Stimulated activated CD4-positive, alpha-beta T cell treated with anti-CD3 and anti-CD28 coated beads, Interleukin-2, amount 100 ng/mL, for 4 hours (primary cell): ENCODE results near the gene ARPP21.

Experiments
- DNase-seq: peaks from one replicate; pipeline ENCODE4 v3.0.0-alpha.2; 2020; ENCODE audit warnings: low read depth

The ARPP21 gene

DNA sequence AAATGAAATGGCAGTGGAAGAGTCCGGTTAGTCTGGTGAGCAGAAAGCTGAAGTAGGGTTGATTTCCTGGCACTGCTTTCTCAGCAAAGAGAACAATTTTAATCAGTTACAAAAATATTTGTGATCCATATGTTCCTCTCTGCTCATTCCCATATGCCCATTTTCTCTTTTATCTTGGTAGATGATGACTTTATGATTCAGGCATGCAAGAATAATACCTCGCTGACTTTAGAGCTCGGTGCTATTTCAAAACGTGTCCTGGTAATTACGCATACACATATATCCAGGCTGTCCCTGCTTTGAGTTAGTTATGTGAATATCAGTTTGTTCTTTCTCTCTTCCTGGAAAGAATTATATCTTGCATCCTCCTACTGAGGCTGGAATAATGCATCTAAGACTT is 38.5 kb downstream of the ARPP21 start:
- DNase-seq, result no peak

DNA sequence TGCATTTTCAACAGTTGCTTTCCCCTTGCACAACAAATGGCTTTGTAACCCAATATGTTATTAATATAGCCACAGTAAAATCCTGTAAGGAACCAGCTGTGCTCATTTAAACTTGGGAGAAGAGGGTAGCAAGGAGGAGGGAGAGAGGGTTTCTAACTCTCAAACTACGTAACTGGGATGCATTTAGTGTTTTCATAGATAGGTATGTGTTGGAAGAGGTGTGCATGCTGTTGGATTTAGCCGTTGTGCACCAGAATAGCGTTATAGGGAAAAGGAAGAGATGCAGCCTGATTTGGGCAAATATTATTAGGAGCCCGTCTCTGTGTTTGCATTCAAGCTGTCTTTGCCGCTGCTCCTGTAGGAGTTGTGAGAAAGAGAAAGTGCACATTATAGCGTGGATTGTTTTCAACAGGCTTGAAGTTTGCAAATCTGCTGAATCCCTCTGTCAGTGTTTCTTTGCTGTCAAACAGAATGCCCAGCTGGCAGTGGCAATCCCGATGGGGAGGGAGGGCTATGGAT is 39.4 kb downstream of the ARPP21 start:
- DNase-seq, result no peak

DNA sequence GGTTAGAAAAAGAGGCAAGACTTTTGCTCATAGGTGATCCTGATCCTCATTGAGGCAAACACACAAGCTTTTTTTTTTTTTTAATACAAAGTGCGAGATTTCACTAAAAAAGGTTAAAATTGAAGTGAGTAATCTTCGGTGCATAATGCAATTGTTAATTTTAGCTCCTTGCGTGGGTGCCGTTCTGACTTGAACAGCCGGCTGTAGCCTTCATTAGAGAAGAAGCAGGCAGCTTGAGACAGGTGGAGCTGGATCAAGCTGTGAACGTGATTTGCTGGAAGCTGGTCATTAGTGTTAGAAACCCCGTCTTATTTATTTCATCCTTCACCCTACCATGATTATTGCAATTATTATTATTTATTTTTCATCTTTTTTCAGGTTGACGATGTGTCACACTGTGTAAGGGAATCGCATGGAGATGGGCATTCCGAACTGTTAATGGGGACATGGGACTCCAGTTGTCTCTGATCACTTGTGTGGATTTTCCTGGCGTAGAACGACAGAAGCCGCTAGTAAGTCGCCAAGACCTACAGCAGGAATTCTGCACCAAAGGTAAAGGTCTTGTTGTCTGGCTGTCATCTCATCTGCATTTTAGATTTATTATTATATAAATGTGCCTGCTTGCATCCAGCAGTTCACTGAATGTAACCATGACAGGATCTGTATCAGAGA is 40.2 kb downstream of the ARPP21 start:
- DNase-seq, result no peak

DNA sequence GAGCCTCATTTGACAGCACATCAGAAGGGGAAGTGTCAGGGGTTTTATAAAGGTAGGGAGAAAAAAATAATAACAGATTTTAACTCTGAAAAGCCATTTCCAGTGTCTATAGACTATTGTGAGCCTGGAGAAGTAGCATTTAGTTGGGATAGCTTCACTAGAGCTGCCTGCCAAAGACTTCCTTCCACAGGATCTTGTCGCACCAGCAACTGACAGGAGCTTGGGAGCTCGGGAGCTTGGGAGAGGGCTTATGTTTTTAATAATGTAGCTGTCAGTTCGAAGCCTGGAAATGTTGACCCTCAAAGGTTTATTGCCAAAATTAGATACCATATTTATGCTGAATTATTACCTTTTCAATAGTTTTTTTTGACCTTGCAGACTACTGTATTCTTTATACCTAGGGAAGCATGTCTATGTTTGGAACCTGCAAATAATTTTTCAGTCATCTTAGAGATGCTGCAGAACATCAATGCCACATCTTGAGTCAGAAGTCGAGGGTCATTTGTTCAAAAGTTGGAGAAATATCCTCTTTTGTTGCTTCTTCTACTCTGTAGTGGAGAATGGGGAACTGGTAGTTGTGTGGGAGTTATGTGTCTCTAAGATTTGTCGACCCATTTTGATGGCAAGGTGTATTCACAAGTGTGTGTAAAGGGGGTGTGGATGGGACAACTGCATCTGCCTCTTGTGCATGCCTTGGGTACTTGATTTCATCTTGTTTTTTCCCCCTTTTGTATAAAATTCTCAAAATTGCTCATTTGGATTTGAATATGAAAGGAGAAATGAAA is 41.7 kb downstream of the ARPP21 start:
- no peak for DNase-seq

DNA sequence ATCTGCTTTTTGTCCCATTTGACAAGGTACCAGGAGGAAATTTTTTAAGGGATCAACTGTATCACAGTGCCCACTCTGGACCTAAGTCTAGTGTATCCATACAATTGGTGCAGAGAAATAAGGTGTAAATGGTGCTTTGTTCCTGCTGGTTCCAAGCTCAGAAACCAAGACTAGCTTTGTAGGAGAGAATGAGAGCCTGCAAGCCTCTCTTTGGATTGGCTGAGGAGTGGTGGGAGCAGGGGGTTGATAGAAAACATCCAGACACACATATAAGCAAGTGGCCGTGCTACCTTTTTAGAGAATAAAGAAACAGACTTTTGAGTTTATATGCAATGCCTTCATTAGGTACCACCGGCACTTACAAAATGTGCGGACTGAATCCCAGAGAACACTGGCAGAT is 45.8 kb downstream of the ARPP21 start:
- no peak for DNase-seq

DNA sequence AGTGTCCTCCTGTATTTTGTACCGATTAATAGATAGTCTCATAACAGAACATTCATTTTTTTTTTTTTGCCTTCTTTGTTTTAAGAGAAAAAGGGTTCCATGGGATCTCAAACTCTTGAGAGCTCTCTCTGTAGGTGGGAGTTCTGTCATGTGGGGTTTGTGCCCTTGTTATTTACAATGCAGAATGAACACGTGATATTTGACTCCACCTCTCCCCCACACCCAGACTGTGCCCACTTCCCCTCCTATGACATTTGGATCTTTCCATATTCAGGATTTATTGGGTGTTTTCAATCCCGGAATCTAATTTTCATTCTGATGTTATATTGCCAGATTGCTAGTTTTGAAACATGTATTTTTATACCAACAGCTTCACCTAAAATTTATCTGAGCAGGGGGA is 49.5 kb downstream of the ARPP21 start:
- DNase-seq, result no peak

DNA sequence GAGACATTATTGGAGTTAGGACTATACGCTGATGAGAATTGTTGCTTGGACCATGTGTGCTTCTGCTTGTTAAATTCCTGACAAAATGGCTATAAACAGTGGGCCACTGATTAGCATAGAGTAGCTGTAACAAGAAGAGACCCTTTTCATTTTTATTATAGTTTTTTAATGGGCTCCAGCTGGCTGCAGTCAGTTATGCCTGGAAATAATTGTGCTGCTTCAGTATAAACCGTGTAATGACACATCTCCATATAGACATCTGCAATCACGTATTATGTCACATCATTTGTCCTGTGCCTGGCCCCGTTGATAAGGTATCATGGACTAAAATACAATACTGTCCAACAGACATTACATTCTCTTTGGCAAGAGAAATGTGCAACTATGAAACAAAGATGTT is 50.9 kb downstream of the ARPP21 start:
- DNase-seq, result no peak

DNA sequence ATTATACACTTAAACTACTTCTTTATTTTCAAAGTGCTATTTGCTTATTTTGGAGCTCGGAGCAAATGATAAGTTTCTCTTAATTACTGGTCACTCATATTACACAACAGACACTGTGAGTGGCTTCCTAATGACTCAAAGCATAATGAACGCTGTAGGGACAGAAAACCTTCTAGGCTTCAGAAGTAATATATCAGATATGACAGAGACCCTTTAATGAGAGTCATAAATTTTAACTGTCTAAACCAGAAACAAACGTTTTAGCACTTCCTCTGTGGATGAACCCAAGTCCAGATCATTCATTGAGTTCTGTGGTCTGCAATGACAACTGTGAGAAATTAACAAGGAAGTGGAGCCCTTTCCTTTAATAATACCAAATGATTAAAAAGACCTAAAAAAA is 66.6 kb downstream of the ARPP21 start:
- no peak for DNase-seq

DNA sequence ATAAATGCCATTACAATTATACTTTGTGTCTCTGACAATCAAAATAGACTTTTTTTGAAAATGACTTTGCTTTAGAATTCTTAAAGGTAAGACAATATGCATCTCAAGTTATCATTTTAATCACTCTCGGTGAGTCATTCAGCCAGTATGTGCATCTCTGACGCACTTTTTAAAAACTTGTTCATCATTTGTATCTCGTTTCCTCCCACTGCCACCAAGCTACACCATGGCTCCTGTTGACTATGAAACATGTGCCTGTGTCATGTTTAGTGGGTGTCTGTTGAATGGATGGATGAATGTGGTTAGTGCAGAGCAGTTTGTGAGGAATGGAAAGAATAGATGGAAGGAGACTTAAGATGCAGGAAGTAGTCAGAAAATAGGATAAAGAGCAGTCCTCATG is 68.6 kb downstream of the ARPP21 start:
- DNase-seq, result no peak

DNA sequence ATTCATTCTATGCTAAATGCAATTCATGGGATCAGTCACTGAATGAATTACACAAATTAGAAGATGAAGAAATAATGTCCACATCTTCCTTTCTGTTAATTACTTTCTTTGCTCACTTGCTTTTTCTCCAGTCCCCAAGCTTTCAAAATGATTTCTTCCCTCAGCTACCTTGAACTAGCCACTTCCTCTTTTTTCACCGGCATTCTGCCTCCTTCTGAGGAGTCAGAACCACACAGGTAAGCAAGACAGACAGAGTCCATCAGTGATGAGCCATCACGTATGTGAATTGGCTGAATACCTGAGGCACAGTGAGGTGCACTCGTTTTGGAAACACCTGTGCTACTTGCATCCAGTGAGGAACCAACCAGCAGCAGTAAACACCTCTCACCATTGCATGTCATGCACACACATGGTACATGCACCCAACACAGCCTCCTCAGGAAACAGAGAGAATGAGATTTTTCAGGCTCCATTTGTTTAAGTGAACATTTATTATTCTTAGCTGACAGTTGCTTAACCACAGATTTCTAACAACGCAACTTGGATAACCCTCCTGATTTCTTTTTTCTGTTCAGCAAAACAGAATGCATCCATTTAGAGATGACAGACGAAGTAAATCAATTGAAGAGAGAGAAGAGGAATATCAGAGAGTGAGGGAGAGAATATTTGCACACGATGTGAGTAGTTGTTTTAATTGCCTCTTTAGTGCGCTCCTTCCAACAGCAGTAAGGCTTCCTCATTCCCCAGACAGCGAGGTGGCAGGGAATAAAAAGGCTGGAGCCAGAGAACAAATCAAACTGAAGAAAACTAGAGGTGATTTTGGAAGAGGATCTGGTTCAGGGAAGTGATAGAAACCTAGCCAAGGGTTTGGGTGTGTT is 69.3 kb downstream of the ARPP21 start:
- no peak for DNase-seq

DNA sequence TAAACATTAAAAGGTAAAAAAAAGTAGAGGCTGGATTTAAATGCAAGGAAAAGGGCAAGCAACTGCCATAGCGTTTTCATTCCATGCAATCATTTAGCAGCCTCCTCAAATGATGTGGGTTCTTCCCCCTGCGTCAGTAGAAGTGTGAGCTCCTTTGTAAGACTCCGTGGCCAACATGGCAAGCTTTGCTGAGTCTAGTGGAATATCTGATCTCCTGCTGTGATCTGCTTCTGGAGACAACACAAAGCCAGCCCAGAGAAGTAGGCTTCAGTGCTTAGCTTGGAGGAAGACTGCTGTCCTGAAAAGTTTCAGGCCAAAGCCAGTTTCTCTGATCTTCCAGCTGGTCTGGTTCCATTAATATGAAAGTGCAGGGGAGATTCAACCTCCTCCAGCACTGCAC is 70.4 kb downstream of the ARPP21 start:
- no peak for DNase-seq

DNA sequence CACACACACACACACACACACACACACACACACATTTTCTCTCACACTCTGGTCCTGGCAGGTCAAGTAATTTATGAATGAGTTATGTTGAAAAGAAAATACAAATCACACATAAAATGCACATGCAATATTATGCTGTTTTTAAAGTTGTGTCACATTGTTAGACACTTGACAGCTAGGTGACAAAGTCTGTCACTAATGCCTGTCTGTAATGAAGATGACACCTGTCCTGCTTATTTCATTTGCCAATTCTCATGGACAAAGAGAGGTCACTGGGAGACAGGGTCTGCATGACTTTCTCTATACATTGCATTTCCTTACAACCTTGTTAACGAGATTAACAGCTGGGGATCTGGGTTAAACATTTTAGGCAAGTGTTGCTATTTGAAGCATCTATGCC is 71.2 kb downstream of the ARPP21 start:
- no peak for DNase-seq

DNA sequence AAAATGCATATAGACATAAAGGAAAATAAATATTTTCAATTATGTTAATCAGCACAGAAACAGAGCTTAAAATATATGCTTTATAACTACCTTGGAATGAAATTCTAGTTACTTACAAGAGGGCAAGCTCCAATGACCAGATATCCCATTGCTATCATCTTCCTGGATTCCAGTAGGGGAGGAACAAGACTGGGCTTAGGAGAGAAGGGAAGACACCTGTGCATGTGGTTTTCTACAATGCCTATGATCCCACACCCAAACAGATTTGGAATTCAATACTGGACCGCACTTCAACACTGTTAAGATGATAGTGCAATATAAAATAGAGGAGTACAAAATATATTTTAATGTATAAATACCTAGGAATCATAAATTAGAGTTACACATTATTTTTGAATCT is 79.6 kb downstream of the ARPP21 start:
- no peak for DNase-seq

DNA sequence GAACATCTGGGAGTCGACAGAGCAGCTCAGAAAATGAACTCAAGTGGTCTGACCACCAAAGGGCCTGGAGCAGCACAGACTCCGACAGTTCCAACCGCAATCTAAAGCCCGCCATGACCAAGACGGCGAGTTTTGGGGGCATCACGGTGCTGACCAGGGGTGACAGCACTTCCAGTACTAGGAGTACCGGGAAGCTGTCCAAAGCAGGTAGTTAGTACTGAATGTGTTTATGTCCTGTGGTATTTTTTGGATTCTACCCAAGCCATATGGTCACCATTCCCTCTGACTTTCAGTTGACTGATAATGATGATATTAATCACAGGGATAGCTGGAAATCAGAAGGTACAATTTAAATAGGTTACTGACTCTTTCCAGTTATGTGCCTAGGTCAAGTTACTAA is 82.3 kb downstream of the ARPP21 start:
- no peak for DNase-seq

DNA sequence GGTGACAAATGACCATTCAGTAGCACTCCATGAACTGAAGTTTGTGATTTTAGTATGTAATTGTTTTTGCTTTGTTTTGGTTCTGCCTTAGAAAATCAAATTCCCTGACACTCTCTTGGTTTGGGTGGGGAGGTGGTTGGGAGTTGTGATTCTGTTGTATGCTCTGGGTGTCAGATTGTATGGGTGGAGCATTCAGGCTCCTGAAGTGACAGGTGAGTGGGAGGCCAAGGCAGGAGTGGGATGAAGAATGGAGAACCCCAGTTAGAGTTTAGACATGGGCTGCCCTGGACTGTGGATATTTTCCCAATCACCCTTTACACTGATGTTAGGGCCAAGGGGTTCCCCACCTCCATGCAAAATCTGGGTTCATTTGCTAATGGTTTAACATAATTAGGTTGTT is 83.6 kb downstream of the ARPP21 start:
- no peak for DNase-seq

DNA sequence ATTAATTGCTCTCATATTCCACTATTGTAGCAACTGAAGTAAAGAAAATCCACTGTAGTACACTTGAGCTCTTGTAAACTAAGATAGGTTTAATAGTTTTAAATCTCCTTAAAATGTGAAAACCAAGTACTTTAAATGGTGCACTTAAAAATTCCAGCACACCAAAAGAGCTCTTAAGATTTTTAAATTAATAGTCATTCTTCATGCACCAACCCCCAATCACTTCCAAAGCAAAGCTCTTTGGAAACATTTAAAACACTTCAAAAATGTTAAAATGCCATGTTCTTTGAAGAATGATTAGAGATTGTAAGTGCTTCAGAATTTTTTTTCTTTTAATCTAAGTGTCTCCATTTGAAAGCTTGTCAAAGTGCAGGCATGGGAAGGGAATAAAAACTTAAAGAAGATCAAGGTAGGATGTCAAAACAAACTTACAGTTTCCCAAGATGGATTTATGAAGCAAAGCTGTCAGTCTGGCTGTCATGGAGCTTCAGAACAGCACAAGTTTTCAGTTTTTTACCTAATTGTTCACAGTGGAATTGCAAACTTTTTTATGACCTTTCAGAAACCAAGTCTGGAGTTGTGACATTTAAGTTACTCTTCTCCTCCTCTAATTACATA is 84.3 kb downstream of the ARPP21 start:
- no peak for DNase-seq

DNA sequence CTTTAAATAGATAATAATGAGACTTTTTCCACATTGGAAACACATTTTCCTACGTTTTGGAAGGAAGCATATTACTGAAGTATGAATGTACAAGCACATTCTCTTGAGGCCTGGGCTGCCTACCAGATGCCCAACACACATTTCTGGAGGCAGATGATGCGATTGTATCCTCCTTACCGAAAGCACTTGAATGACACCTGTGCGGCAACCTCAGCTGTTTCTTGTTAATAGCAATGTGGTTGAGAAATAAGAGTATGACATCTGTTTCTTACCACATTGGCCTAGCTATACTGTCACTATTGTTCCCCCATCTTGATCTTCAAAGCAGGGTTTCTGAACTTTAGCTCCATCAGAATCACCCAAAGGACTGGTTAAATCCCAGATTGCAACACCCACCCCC is 84.8 kb downstream of the ARPP21 start:
- DNase-seq, result no peak

DNA sequence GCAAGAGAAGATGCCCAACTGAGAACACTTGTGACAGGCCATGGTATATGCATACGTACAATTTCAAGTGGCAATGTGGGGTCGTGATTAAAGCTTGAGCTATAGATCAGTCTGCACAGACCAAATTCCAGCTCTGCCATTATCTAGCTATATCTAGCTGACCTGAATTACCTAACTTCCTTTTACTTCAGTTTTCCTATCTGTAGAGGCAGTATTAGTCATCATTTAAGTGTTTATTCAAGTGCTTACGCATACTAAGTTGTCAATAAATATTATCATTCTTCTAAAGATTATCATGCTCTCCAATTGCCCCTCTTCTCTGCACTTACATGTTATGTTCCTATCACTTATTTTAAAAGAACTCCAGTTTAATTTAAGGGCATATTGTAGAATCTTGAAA is 87.9 kb downstream of the ARPP21 start:
- DNase-seq, result no peak

DNA sequence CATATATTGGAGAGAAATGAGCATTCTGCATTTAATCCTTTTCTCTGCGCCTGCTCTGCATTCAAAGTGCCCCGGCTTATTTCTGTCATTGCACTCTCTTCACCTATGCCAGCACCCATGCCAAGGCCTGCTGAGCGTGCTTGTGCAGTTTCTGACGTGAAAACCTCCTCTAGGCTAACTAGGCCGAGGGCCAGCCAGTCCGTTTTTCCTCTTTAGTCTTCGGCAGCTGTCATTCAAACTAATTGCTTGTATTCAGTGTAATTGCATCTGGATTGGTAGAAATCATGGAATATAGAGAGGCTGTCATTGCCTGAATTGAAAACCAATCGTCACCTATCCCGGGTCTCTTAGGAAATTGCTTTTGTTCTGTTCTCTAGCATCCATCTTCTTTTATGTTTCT is 94.0 kb downstream of the ARPP21 start:
- DNase-seq, result no peak

DNA sequence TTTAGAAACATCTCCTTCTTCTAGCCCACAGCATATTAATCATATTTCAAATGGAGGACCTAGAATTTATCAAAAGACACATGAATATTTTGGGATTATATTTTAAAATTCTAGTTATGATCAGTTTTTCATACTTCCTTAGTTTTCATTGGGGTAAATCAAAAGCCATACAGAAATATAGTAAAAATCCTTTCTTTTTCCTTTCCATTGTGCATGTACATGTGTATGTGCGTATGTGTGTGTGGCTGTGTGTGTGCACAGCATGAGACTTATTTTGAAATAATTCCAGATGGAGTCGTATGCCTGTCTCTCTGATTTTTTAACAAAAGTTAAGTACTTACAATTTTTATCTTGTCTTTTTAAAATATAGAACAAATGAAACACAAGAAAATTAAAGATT is 94.5 kb downstream of the ARPP21 start:
- DNase-seq, result no peak

DNA sequence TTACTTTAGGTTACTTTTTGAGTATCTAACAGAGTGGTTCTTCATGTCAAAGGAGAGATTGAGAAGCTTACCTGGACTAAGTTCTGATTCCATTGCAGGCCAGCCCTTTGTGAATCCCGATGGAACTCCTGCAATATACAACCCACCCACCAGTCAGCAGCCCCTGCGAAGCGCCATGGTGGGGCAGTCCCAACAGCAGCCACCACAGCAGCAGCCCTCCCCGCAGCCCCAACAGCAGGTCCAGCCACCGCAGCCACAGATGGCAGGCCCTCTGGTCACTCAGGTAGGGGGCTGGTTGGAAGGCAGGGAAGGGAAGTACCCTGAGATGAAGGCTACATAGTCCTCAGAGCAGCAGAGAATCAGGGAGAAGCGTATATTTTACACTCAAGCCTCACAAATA is 97.8 kb downstream of the ARPP21 start:
- no peak for DNase-seq

DNA sequence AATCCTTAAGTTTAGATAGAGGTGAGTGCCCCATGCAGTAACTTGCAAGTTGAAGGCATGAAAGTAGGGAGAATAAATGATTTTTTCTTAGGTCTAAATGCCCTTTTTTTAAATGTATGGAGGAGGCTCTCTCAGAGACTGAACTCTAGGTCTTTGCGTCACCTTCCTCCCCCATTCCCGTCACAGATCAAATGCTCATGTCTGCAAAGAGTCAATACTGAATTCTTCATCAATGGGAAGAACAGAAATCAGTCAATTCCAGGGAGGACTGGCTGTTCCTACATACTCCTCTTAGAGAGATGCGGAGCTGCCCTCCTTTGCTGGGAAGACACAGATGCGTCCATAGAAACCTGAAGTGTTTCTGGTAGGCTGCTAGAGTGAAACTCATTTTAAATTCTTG is 98.2 kb downstream of the ARPP21 start:
- DNase-seq, result no peak
